HCT116 (cell line): ENCODE results near the gene HECW1. TPM values are rescaled to one million over a fixed set of nuclear protein-coding genes. Genes with fewer than 3 reads are reported as not detected.

Experiments
- ATAC-seq: fragments of 200-7000 bp; cut with Tn5 transposase; 2 replicates; pipeline ENCODE4 v1.9.1; 2020; ENCODE audit warnings: mild to moderate bottlenecking, moderate library complexity
- BruUV-seq: library from RNA; stranded (reverse); fragments of 400-500 nt; replicated peaks from 2 replicates; lab custom pipeline; 2021; lab: Mats Ljungman, UMichigan
- CTCF ChIA-PET: fragments of 300-600 bp; sonication (Branson Sonifier 250); formaldehyde crosslinking; loops from one replicate; lab custom pipeline; 2021; ENCODE audit warnings: antibody characterized with exemption; lab: Charles Lee
- POLR2A ChIA-PET: fragments of 300-600, 350-600 bp; sonication (Branson Sonifier 250); formaldehyde crosslinking; loops from one replicate; lab custom pipeline; 2021; ENCODE audit warnings: antibody characterized with exemption; lab: Charles Lee
- RAD21 ChIA-PET, 2 experiments: fragments of 300-600 bp; sonication (Branson Sonifier 250); formaldehyde crosslinking; loops; one replicate each; lab custom pipeline; 2023; ENCODE audit warnings: low total read pairs in 2 of 2; ENCODE audit not compliant: uncharacterized antibody in 2 of 2, unreplicated experiment in 2 of 2, low non-redundant PET in 1 of 2; lab: Charles Lee
- DNase-seq: peaks from one replicate; pipeline ENCODE4 v3.0.0-alpha.2; 2010; ENCODE audit warnings: low read depth, low spot score
- H2AFZ ChIP-seq: fragments of 200-600 bp; shearing (Covaris generic), sonication (generic); 2 replicates; pipeline ENCODE4 v1.6.1; 2017; ENCODE audit warnings: low read depth, mixed run types, mixed read lengths, antibody characterized with exemption, low read length; ENCODE audit not compliant: poor library complexity, severe bottlenecking
- H3K27ac ChIP-seq: 2 replicates; pipeline ENCODE4 v1.5.1; 2012; ENCODE audit warnings: low read depth, low read length
- H3K27me3 ChIP-seq: fragments of 200-600 bp; sonication (generic); 2 replicates; pipeline ENCODE4 v1.6.1; 2016; ENCODE audit warnings: mixed run types, low read length, mixed read lengths; ENCODE audit not compliant: insufficient read depth
- H3K36me3 ChIP-seq, 2 experiments: fragments of 200-500 bp in 1 of 2; fragments of 200-600 bp in 1 of 2; sonication (Bioruptor generic) in 1 of 2; sonication (generic) in 1 of 2; 2 replicates each; pipeline versions ENCODE4 v1.5.1 to v1.6.1; 2014 to 2016; ENCODE audit warnings: low read length in 2 of 2, inconsistent platforms in 1 of 2, mixed read lengths in 1 of 2, mixed run types in 1 of 2; ENCODE audit not compliant: insufficient read depth in 2 of 2, control insufficient read depth in 1 of 2
- H3K4me1 ChIP-seq, 2 experiments: fragments of 200-600 bp in 1 of 2; sonication (generic) in 1 of 2; 2 replicates each; pipeline versions ENCODE4 v1.5.1 to v1.6.1; 2012 to 2017; ENCODE audit warnings: low read length in 2 of 2, inconsistent platforms in 1 of 2, mild to moderate bottlenecking in 1 of 2, mixed read lengths in 1 of 2, mixed run types in 1 of 2, moderate library complexity in 1 of 2; ENCODE audit not compliant: insufficient read depth in 2 of 2, control insufficient read depth in 1 of 2
- H3K4me2 ChIP-seq: fragments of 200-600 bp; sonication (generic); 2 replicates; pipeline ENCODE4 v1.6.1; 2017; ENCODE audit warnings: mixed run types, low read length, mixed read lengths
- H3K4me3 ChIP-seq, 2 experiments: fragments of 200-600 bp in 1 of 2; sonication (generic) in 1 of 2; replicated peaks in 1 of 2; 2 replicates each; pipeline ENCODE4 v1.5.1; 2011 to 2016; ENCODE audit warnings: low read length in 2 of 2, control low read depth in 1 of 2, low read depth in 1 of 2, mild to moderate bottlenecking in 1 of 2, mixed read lengths in 1 of 2, mixed run types in 1 of 2
- H3K79me2 ChIP-seq: fragments of 200-600 bp; sonication (generic); 2 replicates; pipeline ENCODE4 v1.6.1; 2017; ENCODE audit warnings: mild to moderate bottlenecking, mixed run types, low read length, moderate library complexity, mixed read lengths; ENCODE audit not compliant: insufficient read depth
- H3K9ac ChIP-seq: fragments of 200-600 bp; sonication (generic); 2 replicates; pipeline ENCODE4 v1.6.1; 2016; ENCODE audit warnings: low read length, mixed read lengths
- H3K9me2 ChIP-seq: fragments of 200-600 bp; sonication (generic), shearing (Covaris generic); 2 replicates; pipeline ENCODE4 v1.6.1; 2017; ENCODE audit warnings: mixed run types, mild to moderate bottlenecking, moderate library complexity; ENCODE audit not compliant: insufficient read depth
- H3K9me3 ChIP-seq, 2 experiments: fragments of 200-500 bp in 1 of 2; fragments of 200-600 bp in 1 of 2; sonication (Bioruptor generic) in 1 of 2; sonication (generic) in 1 of 2; 2 replicates each; pipeline ENCODE4 v1.6.1; 2014 to 2017; ENCODE audit warnings: low read length in 2 of 2, mixed read lengths in 2 of 2, inconsistent platforms in 1 of 2, low read depth in 1 of 2, mild to moderate bottlenecking in 1 of 2, mixed run types in 1 of 2, moderate library complexity in 1 of 2; ENCODE audit not compliant: control insufficient read depth in 1 of 2, insufficient read depth in 1 of 2
- H4K20me1 ChIP-seq: fragments of 200-600 bp; sonication (generic), shearing (Covaris generic); 2 replicates; pipeline ENCODE4 v1.6.1; 2017; ENCODE audit warnings: mixed run types, mild to moderate bottlenecking, moderate library complexity; ENCODE audit not compliant: insufficient read depth
- CBX3 ChIP-seq: IDR thresholded peaks from 2 replicates; pipeline ENCODE4 v1.6.1; 2012; ENCODE audit warnings: low read depth
- CEBPB ChIP-seq: IDR thresholded peaks from 2 replicates; pipeline ENCODE4 v1.6.1; 2012; ENCODE audit warnings: low read depth
- EGR1 ChIP-seq: IDR thresholded peaks from 2 replicates; pipeline ENCODE4 v1.6.1; 2012; ENCODE audit warnings: low read depth
- EZH2 ChIP-seq: fragments of 200-600 bp; sonication (generic); IDR thresholded peaks from 2 replicates; pipeline ENCODE4 v1.6.1; 2017; ENCODE audit warnings: antibody characterized with exemption, mixed run types
- EZH2phosphoT487 ChIP-seq: fragments of 200-600 bp; IDR thresholded peaks from 2 replicates; pipeline ENCODE4 v1.6.1; 2018; ENCODE audit warnings: antibody characterized with exemption, borderline replicate concordance
- FOSL1 ChIP-seq: IDR thresholded peaks from 2 replicates; pipeline ENCODE4 v1.6.1; 2012; ENCODE audit warnings: low read depth
- JUND ChIP-seq: IDR thresholded peaks from 2 replicates; pipeline ENCODE4 v1.6.1; 2012
- POLR2A ChIP-seq: IDR thresholded peaks from 2 replicates; pipeline ENCODE4 v1.7.0; 2011; ENCODE audit warnings: borderline replicate concordance; ENCODE audit not compliant: insufficient read depth, insufficient read length; ENCODE audit errors: extremely low read depth
- POLR2AphosphoS5 ChIP-seq: IDR thresholded peaks from 2 replicates; pipeline ENCODE4 v1.6.1; 2011; ENCODE audit warnings: mild to moderate bottlenecking, low read depth, low read length, moderate library complexity
- RAD21 ChIP-seq: IDR thresholded peaks from 2 replicates; pipeline ENCODE4 v1.6.1; 2012; ENCODE audit warnings: low read depth, mild to moderate bottlenecking
- SIN3A ChIP-seq: IDR thresholded peaks from 2 replicates; pipeline ENCODE4 v1.6.1; 2012; ENCODE audit warnings: low read depth
- SRF ChIP-seq: IDR thresholded peaks from 2 replicates; pipeline ENCODE4 v1.6.1; 2012; ENCODE audit warnings: low read depth
- TCF7L2 ChIP-seq: IDR thresholded peaks from 2 replicates; pipeline ENCODE4 v1.7.0; 2011; ENCODE audit warnings: borderline replicate concordance, inconsistent platforms; ENCODE audit not compliant: insufficient read depth, insufficient read length; ENCODE audit errors: extremely low read depth
- ZFX ChIP-seq: fragments of 450-650 bp; IDR thresholded peaks from 2 replicates; pipeline ENCODE4 v1.6.1; 2017
- ZNF274 ChIP-seq: fragments of 200-500 bp; sonication (Bioruptor generic); IDR thresholded peaks from 2 replicates; pipeline ENCODE4 v1.6.1; 2014; ENCODE audit warnings: mild to moderate bottlenecking, low read depth, low read length, inconsistent platforms
- intact Hi-C: fragments of 100-400 bp; cut with micrococcal nuclease; formaldehyde crosslinking; loops from 2 replicates; pipeline ENCODE4 v1.10.0; 2022
- total RNA-seq: library from RNA; stranded (reverse); gene quantifications from one replicate; pipeline ENCODE4 v1.2.1, GENCODE V29; 2021; ENCODE audit not compliant: unreplicated experiment
- TF ChIP-seq, protein P1 (sequence below): IDR thresholded peaks from 2 replicates; pipeline ENCODE4 v1.6.1; 2012
- TF ChIP-seq, protein P2 (sequence below): IDR thresholded peaks from 2 replicates; pipeline ENCODE4 v1.6.1; 2012
- TF ChIP-seq, protein P3 (sequence below): IDR thresholded peaks from 2 replicates; pipeline ENCODE4 v1.6.1; 2011; ENCODE audit warnings: mild to moderate bottlenecking, low read length, moderate library complexity; ENCODE audit not compliant: insufficient replicate concordance; ENCODE audit errors: extremely low read depth

The HECW1 gene
- total RNA-seq, 1 experiment from 2014 or later, result 5.6 TPM

DNA sequence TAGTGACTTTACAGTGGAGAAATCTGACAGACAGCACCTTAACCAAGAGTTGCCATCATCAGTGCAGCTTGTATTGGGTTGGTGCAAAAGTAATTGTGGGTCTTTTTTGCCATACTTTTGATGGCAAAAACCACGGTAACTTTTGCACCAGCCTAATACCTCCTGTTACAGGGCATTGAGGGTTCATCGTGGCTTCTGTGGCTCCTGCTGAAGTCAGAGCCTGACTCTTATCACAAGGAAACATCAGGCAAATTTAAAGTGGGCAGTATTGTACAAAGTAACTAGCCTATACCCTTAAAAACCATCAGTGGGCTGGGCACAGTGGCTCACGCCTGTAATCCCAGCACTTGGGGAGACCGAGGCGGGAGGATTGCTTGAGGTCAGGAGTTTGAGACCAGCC is 117.4 kb downstream of the HECW1 start:
- ChIA-PET POLR2A (no interaction called here), RAD21 (no interaction called here), CTCF (no interaction called here)
- DNase-seq (no peak), ATAC-seq (no peak)
- BruUV-seq, result no TSS peak
- no peaks in the 10 kb centered on the region for H4K20me1 ChIP-seq
- no peak overlapping the region for H3K4me2 ChIP-seq
- no peaks in the 10 kb centered on the region for H3K79me2 ChIP-seq
- no peaks in the 10 kb centered on the region for H3K9me3 ChIP-seq
- H3K9me2 ChIP-seq, result no peaks in the 10 kb centered on the region
- H3K9ac ChIP-seq, result no peak overlapping the region
- H3K4me3 ChIP-seq, result no peak overlapping the region
- H2AFZ ChIP-seq, result no peak overlapping the region
- TF ChIP-seq EZH2phosphoT487, result no peak
- TF ChIP-seq POLR2AphosphoS5, result no peak
- TF ChIP-seq EGR1, result no peak
- TF ChIP-seq ZNF274, result no peak
- TF ChIP-seq ZFX, result no peak
- TF ChIP-seq, protein P1, sequence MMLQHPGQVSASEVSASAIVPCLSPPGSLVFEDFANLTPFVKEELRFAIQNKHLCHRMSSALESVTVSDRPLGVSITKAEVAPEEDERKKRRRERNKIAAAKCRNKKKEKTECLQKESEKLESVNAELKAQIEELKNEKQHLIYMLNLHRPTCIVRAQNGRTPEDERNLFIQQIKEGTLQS, result no peak
- no peak for TF ChIP-seq RAD21
- no peak for TF ChIP-seq FOSL1
- no peak for TF ChIP-seq CBX3
- no peak for TF ChIP-seq CEBPB
- no peak for TF ChIP-seq EZH2
- TF ChIP-seq TCF7L2, result no peak
- TF ChIP-seq SRF, result no peak
- TF ChIP-seq POLR2A, result no peak
- H3K36me3 ChIP-seq, result no peaks in the 10 kb centered on the region
- no peaks in the 10 kb centered on the region for H3K27me3 ChIP-seq
- intact Hi-C loops, result no loop called here
- no peak overlapping the region for H3K27ac ChIP-seq
- no peaks in the 10 kb centered on the region for H3K4me1 ChIP-seq

DNA sequence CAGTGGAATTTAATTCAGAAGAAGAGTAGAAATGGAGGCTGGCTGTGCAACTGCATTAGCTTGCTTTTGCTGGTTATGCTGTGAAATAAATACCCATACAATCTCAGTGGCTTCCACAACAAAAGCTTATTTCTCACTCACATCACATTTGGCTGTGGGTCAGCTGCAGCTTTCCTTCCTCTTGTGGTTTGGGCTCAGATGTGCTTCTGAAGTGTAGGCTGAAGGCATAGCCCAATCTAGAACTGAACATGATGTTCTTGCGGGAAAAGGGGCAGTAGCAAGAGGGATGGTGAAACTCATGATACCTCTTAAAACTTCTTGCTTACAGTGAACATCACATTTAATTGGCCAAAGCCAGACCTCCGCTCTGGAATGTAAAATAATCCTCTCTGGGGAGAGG is 119.9 kb downstream of the HECW1 start:
- Histone ChIP-seq H2AFZ (no peak overlapping the region), H3K36me3 (no peaks in the 10 kb centered on the region), H3K79me2 (no peaks in the 10 kb centered on the region), H3K4me2 (no peak overlapping the region), H3K9me3 (no peaks in the 10 kb centered on the region), H3K27ac (no peak overlapping the region), H3K9me2 (no peaks in the 10 kb centered on the region), H3K4me3 (no peak overlapping the region), H3K27me3 (no peaks in the 10 kb centered on the region), H4K20me1 (no peaks in the 10 kb centered on the region), H3K9ac (no peak overlapping the region), H3K4me1 (no peaks in the 10 kb centered on the region)
- no peak for ATAC-seq
- ChIA-PET RAD21 (no interaction called here), POLR2A (no interaction called here), CTCF (no interaction called here)
- BruUV-seq, result no TSS peak
- no peak for DNase-seq
- intact Hi-C loops, result no loop called here
- TF ChIP-seq FOSL1 (no peak), ZNF274 (no peak), CBX3 (no peak), SIN3A (no peak), ZFX (no peak), EZH2 (no peak), POLR2AphosphoS5 (no peak), JUND (no peak), EZH2phosphoT487 (no peak)
- TF ChIP-seq, protein P2, sequence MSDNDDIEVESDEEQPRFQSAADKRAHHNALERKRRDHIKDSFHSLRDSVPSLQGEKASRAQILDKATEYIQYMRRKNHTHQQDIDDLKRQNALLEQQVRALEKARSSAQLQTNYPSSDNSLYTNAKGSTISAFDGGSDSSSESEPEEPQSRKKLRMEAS, result no peak
- TF ChIP-seq, protein P3, sequence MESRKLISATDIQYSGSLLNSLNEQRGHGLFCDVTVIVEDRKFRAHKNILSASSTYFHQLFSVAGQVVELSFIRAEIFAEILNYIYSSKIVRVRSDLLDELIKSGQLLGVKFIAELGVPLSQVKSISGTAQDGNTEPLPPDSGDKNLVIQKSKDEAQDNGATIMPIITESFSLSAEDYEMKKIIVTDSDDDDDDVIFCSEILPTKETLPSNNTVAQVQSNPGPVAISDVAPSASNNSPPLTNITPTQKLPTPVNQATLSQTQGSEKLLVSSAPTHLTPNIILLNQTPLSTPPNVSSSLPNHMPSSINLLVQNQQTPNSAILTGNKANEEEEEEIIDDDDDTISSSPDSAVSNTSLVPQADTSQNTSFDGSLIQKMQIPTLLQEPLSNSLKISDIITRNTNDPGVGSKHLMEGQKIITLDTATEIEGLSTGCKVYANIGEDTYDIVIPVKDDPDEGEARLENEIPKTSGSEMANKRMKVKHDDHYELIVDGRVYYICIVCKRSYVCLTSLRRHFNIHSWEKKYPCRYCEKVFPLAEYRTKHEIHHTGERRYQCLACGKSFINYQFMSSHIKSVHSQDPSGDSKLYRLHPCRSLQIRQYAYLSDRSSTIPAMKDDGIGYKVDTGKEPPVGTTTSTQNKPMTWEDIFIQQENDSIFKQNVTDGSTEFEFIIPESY, result no peak
